K562 (cell line): ENCODE measurements around the gene NUBP2. TPM values are rescaled to one million over a fixed set of nuclear protein-coding genes. Genes with fewer than 3 reads are reported as not detected.
A peak's percentile ranks its signal among the peaks of the same experiment; 100 is the strongest.

Experiments
- ATAC-seq: fragments of 200-7000 bp; cut with Tn5 transposase; 3 replicates; pipeline ENCODE4 v1.9.1; 2020; ENCODE audit warnings: moderate library complexity
- BruUV-seq: library from RNA; stranded (reverse); fragments of 400-500 nt; replicated peaks from 2 replicates; lab custom pipeline; 2021; lab: Mats Ljungman, UMichigan
- CTCF ChIA-PET: fragments of 300-600 bp; formaldehyde crosslinking; extraction: SDS; loops from one replicate; lab custom pipeline; 2021; ENCODE audit warnings: low intra/inter-chr PET ratio; lab: Yijun Ruan, JAX
- POLR2A ChIA-PET: fragments of 300-600, 350-650 bp; sonication (Branson Sonifier 250); formaldehyde crosslinking; extraction: SDS; loops from one replicate; lab custom pipeline; 2021; ENCODE audit warnings: antibody characterized with exemption, inconsistent platforms; lab: Yijun Ruan, JAX
- DNase-seq, 4 experiments: peaks; one replicate each; pipeline versions ENCODE4 v3.0.0 to v3.0.0-alpha.2; 2011 to 2018; ENCODE audit warnings: low spot score in 3 of 4, mixed read lengths in 3 of 4; ENCODE audit errors: extremely low read depth in 1 of 4
- FAIRE-seq: peaks from 2 replicates; lab custom pipeline; 2011; peaks lifted over from hg19 to GRCh38; lab: Jason Lieb, UNC
- H2AFZ ChIP-seq: 2 replicates; pipeline ENCODE4 v1.6.0; 2011; ENCODE audit warnings: low read depth, low read length, control low read depth, inconsistent platforms
- H3K27ac ChIP-seq: fragments of 200-600 bp; 3 replicates; pipeline ENCODE4 v1.8.0; 2011; ENCODE audit warnings: low read depth, mild to moderate bottlenecking, control low read depth, inconsistent platforms, low read length, moderate library complexity, mixed read lengths; ENCODE audit errors: extremely low read depth
- H3K27me3 ChIP-seq, 2 experiments: fragments of 300-600 bp in 1 of 2; 2 replicates in 1 of 2; 3 replicates in 1 of 2; pipeline versions ENCODE4 v1.6.0 to v1.8.0; 2011; ENCODE audit warnings: inconsistent platforms in 2 of 2, low read length in 2 of 2, mild to moderate bottlenecking in 1 of 2, mixed read lengths in 1 of 2, moderate library complexity in 1 of 2; ENCODE audit not compliant: control insufficient read depth in 2 of 2, insufficient read depth in 2 of 2
- H3K36me3 ChIP-seq: fragments of 300-600 bp; 3 replicates; pipeline ENCODE4 v1.8.0; 2011; ENCODE audit warnings: mild to moderate bottlenecking, low read length, inconsistent platforms; ENCODE audit not compliant: control insufficient read depth, insufficient read depth
- H3K4me1 ChIP-seq, 2 experiments: fragments of 200-600 bp in 1 of 2; replicated peaks in 1 of 2; 2 replicates in 1 of 2; 3 replicates in 1 of 2; pipeline versions ENCODE4 v1.5.1 to v1.8.0; 2011; ENCODE audit warnings: inconsistent platforms in 2 of 2, low read length in 2 of 2, mild to moderate bottlenecking in 1 of 2, mixed read lengths in 1 of 2, moderate library complexity in 1 of 2; ENCODE audit not compliant: control insufficient read depth in 2 of 2, insufficient read depth in 2 of 2
- H3K4me2 ChIP-seq: 2 replicates; pipeline ENCODE4 v1.6.1; 2011; ENCODE audit warnings: low read length, control low read depth, inconsistent platforms, mixed read lengths; ENCODE audit not compliant: insufficient read depth
- H3K4me3 ChIP-seq: fragments of 200-600 bp; sonication (generic), shearing (Covaris generic); 2 replicates; pipeline ENCODE4 v1.5.1; 2016; ENCODE audit warnings: control low read depth, inconsistent platforms
- H3K79me2 ChIP-seq: fragments of 200-600 bp; 3 replicates; pipeline ENCODE4 v1.8.0; 2011; ENCODE audit warnings: low read length, inconsistent platforms; ENCODE audit not compliant: control insufficient read depth, insufficient read depth
- H3K9ac ChIP-seq, 2 experiments: 2 replicates each; pipeline versions ENCODE4 v1.6.0 to v1.6.1; 2011; ENCODE audit warnings: low read depth in 2 of 2, low read length in 2 of 2, control low read depth in 1 of 2, inconsistent platforms in 1 of 2, mild to moderate bottlenecking in 1 of 2, mixed read lengths in 1 of 2; ENCODE audit not compliant: insufficient read depth in 1 of 2
- H3K9me1 ChIP-seq: one replicate; pipeline ENCODE4 v1.6.0; 2011; ENCODE audit warnings: inconsistent platforms, mild to moderate bottlenecking, low read length, moderate library complexity; ENCODE audit not compliant: control insufficient read depth, insufficient read depth
- H3K9me3 ChIP-seq: replicated peaks from 2 replicates; pipeline ENCODE4 v1.5.1; 2011; ENCODE audit warnings: low read depth, low read length, inconsistent platforms; ENCODE audit not compliant: control insufficient read depth, insufficient read depth
- H4K20me1 ChIP-seq: replicated peaks from 2 replicates; pipeline ENCODE4 v1.6.1; 2011; ENCODE audit warnings: low read length, inconsistent platforms, mixed read lengths; ENCODE audit not compliant: control insufficient read depth, insufficient read depth
- FOXA1 ChIP-seq: fragments of 450-650 bp; IDR thresholded peaks from 2 replicates; pipeline ENCODE4 v1.6.1; 2016; ENCODE audit warnings: mild to moderate bottlenecking, borderline replicate concordance
- HMGN3 ChIP-seq: IDR thresholded peaks from 2 replicates; pipeline ENCODE4 v1.6.1; 2011; ENCODE audit warnings: borderline replicate concordance, low read depth, mild to moderate bottlenecking, mixed read lengths, low read length; ENCODE audit not compliant: insufficient read length; ENCODE audit errors: extremely low read depth
- KAT2B ChIP-seq: IDR thresholded peaks from one replicate; pipeline ENCODE4 v1.6.1; 2012; ENCODE audit warnings: low read depth, mild to moderate bottlenecking, control low read depth, inconsistent platforms, low read length, moderate library complexity
- RAD51 ChIP-seq: fragments of 450-650 bp; IDR thresholded peaks from 2 replicates; pipeline ENCODE4 v1.7.1; 2016; ENCODE audit warnings: low read depth, mild to moderate bottlenecking, borderline replicate concordance
- ZBTB7A ChIP-seq: IDR thresholded peaks from 2 replicates; pipeline ENCODE4 v1.6.1; 2011; ENCODE audit warnings: low read depth, mild to moderate bottlenecking, low read length, moderate library complexity, borderline replicate concordance; ENCODE audit not compliant: control insufficient read depth
- ZNF12 ChIP-seq: sonication (generic); formaldehyde crosslinking; IDR thresholded peaks from 2 replicates; pipeline ENCODE4 v1.4.0; 2020; ENCODE audit warnings: mild to moderate bottlenecking, missing genetic modification reagents
- ZNF586 ChIP-seq: fragments of 450-650 bp; formaldehyde crosslinking; conservative IDR thresholded peaks from 2 replicates; pipeline ENCODE4 v1.4.0; 2020; ENCODE audit warnings: mild to moderate bottlenecking, moderate library complexity
- WGBS: fragments of 100-300 bp; shearing (Covaris generic); methylation state at CpG from one replicate; pipeline ENCODE4 v1.1.6; 2016; ENCODE audit warnings: low coverage, mixed read lengths; ENCODE audit not compliant: insufficient coverage; ENCODE audit errors: missing lambda C conversion rate; 5-methylcytosine and 5-hydroxymethylcytosine counted together
- in situ Hi-C: fragments of 300-500 bp; cut with MboI; formaldehyde crosslinking; loops from 4 replicates; pipeline ENCODE4 v1.15.0; 2018; ENCODE audit warnings: inconsistent platforms, mixed read lengths
- intact Hi-C: fragments of 100-400 bp; cut with micrococcal nuclease; formaldehyde crosslinking; loops from 2 replicates; pipeline ENCODE4 v1.14.2; 2022
- polyA plus RNA-seq, 8 experiments: library from polyadenylated mRNA; depleted of rRNA in 4 of 8; stranded (reverse) in 5 of 8; unstranded in 3 of 8; fragments of >200 nt; fragmentation: Nextera tagmentation in 2 of 8; fragmentation: Illumina TruSeq in 1 of 8; extraction: Ambion mirVana in 2 of 8; extraction: Trizol in 1 of 8; gene quantifications; 2 replicates each; pipeline versions ENCODE4 v1.2.1 to v1.2.3, GENCODE V29; 2011 to 2014; ENCODE audit warnings: inconsistent platforms in 1 of 8, missing spikeins in 1 of 8
- total RNA-seq, 7 experiments: library from RNA; depleted of rRNA in 6 of 7; stranded (reverse); fragments of >200 nt in 6 of 7; fragmentation: Illumina TruSeq in 2 of 7; extraction: Trizol in 2 of 7; gene quantifications; 2 replicates each; pipeline versions ENCODE4 v1.2.1 to v1.2.3, GENCODE V29; 2011 to 2021; ENCODE audit warnings: low replicate concordance in 1 of 7

Gene NUBP2
- total and polyA plus RNA-seq, 9 of the 15 experiments (the other 6 are each of a cell fraction or from before 2014, with no cell fraction given): 1.8 to 115 (median 24.0) TPM

- TF ChIP-seq RAD51 (no peak), ZNF12 (CRISPR knock-in tag) (no peak), HMGN3 (peak; percentile 10), KAT2B (no peak), FOXA1 (no peak)
Measured at GRCh38 chr16:1773703-1774447, 8.9 kb upstream of the NUBP2 start (continued).

GRCh38 chr16:1774448-1774780 is 8.3 kb upstream of the NUBP2 start:
- CTCF ChIA-PET: interaction anchor here (1.5 to 2.6 kb wide), 2 partner anchors 38 to 155 kb away, joined by 4 to 8 read pairs; no protein-coding TSS in a partner anchor
- 0 out of 2 replicates have a peak, but pooled peaks have one; percentile 28 for TF ChIP-seq ZBTB7A
- no peak for TF ChIP-seq ZNF586 (CRISPR knock-in tag)
- H3K4me3 ChIP-seq: peak overlapping the region; percentile 96
- FAIRE-seq: no peak
- H3K27ac ChIP-seq: no peak overlapping the region
- H4K20me1 ChIP-seq: peaks cover 8% of the 10 kb centered on the region; the same call in 1 of the 2 replicates
- no peaks in the 10 kb centered on the region for H3K27me3 ChIP-seq
- peaks cover 51% of the 10 kb centered on the region for H3K79me2 ChIP-seq
- H3K4me2 ChIP-seq: peak overlapping the region; percentile 98; the same call in 1 of the 2 replicates
- BruUV-seq: no TSS peak
- H3K36me3 ChIP-seq: peaks cover 60% of the 10 kb centered on the region; the same call in 2 of the 3 replicates
- no peak for DNase-seq
- H3K9ac ChIP-seq: peak overlapping the region in 1 of 2 experiments; percentile 93; a peak in 2 of 4 replicates
- intact Hi-C loops (no loop called here), in situ Hi-C loops (no loop called here)
- WGBS: 85% methylated on average over 5 of the region's 7 CpGs
- no peak overlapping the region for H2AFZ ChIP-seq
- H3K9me1 ChIP-seq: peaks cover 2% of the 10 kb centered on the region
- ATAC-seq: no peak
- POLR2A ChIA-PET: interaction anchor here (0.7 to 1.9 kb wide), 5 partner anchors 9 to 190 kb away, joined by 3 to 11 read pairs (median 3); partner anchors contain the start of genes NUBP2 and RPS2
- peaks cover 20 to 97% of the 10 kb centered on the region in 2 experiments; a peak in 4 of 5 replicates for H3K4me1 ChIP-seq
- no peaks in the 10 kb centered on the region for H3K9me3 ChIP-seq
